Measurements from ENCODE around the gene TRIP13. TPM values are rescaled to one million over a fixed set of nuclear protein-coding genes. Genes with fewer than 3 reads are reported as not detected.

The TRIP13 gene
- total and polyA plus RNA-seq, 9 of the 15 experiments (the other 6 are each of a cell fraction or from before 2014, with no cell fraction given) = 24.1 to 116 (median 53.2) TPM

DNA sequence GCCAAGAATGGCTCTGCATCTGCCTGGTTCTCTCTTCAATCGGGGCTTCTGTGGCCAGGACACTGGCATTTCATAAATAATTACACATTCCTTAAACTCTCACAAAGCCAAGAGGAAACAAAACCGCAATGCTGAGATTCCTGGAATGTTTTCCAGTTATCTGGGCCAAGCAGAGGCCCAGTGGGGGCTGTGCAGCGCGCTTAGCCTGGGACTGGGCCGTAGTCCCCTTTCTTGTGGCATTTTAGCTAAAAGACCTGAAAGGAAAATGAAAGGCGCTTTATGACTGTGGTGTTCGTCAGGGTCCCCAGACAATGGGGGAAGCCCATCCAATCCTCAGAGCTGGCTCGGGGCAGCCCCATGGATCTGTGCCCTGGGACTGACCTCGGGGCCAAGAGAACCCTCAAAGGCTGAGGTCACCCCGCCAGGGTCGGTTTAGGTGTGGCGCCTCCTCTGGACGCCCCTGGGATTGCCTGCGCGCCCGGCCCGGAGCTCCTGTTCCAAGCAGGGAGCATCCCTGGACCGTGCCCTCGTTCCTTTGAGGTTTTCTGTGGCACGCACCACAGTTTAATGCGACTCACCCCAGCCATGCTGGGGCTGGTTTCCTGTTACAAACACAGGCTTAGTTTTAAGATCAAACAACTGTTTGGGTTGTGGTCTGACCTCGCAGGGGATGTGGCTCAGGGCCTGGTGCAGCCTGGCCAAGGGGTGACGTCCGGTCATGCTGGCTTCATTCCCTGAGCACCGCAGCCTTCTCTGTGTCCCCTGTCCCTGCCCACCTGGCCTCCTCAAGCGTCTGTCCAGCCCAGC is 64.5 kb downstream of the TRIP13 start (continued):
- TF ChIP-seq NCOA4 (IDR thresholded peaks at IDR 0.05; ENCODE audit: partially characterized antibody) (no peak), RCOR1 (IDR thresholded peaks at IDR 0.05; ENCODE audit: borderline replicate concordance in 1 of 2, low read depth in 2 of 2, low read length in 2 of 2) (no peak), CBFA2T3 (IDR thresholded peaks at IDR 0.05) (no peak), MTA3 (IDR thresholded peaks at IDR 0.05; ENCODE audit: borderline replicate concordance) (no peak), TGIF2 (CRISPR knock-in tag; IDR thresholded peaks at IDR 0.05) (no peak), ZNF347 (CRISPR knock-in tag; IDR thresholded peaks at IDR 0.05; ENCODE audit: low read depth) (no peak), RB1 (IDR thresholded peaks at IDR 0.05; ENCODE audit: low read depth) (no peak), ZNF589 (CRISPR knock-in tag; IDR thresholded peaks at IDR 0.05; ENCODE audit: low read depth) (no peak), SRSF3 (IDR thresholded peaks at IDR 0.05; ENCODE audit: insufficient read depth, low read length) (no peak), EZH2 (IDR thresholded peaks at IDR 0.05; ENCODE audit: borderline replicate concordance, low read depth, low read length) (no peak), CBFA2T2 (conservative IDR thresholded peaks at IDR 0.05) (no peak), ILK (tag; IDR thresholded peaks at IDR 0.05; ENCODE audit: borderline replicate concordance, low read depth) (no peak), NR2C2 (CRISPR knock-in tag; IDR thresholded peaks at IDR 0.05) (no peak), NR2C2 (tag; IDR thresholded peaks at IDR 0.05) (peak; percentile 58; the same call in 1 of the 2 replicates)
- TF ChIP-seq, protein P1, sequence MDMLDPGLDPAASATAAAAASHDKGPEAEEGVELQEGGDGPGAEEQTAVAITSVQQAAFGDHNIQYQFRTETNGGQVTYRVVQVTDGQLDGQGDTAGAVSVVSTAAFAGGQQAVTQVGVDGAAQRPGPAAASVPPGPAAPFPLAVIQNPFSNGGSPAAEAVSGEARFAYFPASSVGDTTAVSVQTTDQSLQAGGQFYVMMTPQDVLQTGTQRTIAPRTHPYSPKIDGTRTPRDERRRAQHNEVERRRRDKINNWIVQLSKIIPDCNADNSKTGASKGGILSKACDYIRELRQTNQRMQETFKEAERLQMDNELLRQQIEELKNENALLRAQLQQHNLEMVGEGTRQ (CRISPR knock-in tag; IDR thresholded peaks at IDR 0.05) = no peak
- TF ChIP-seq, protein P2, sequence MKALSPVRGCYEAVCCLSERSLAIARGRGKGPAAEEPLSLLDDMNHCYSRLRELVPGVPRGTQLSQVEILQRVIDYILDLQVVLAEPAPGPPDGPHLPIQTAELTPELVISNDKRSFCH (CRISPR knock-in tag; IDR thresholded peaks at IDR 0.05) = no peak
- TF ChIP-seq, protein P2 (tag; IDR thresholded peaks at IDR 0.05) = no peak

Measured in K562 (cell line).